Muscle of arm (tissue), 12 donors: Measurements from ENCODE around the gene DEPDC5. TPM values are rescaled to one million over a fixed set of nuclear protein-coding genes. Genes with fewer than 3 reads are reported as not detected.

Experiments
- DNase-seq: peaks from one replicate; pipeline ENCODE4 v3.0.0-alpha.2; 2013
- polyA plus RNA-seq, 12 donors: library from polyadenylated mRNA; unstranded; fragments of 120-200 nt; gene quantifications; one replicate each; pipeline ENCODE4 v1.2.1, GENCODE V29; 2013; ENCODE audit not compliant: insufficient read length in 12 of 12

Gene DEPDC5
- polyA plus RNA-seq, 12 donors = 7.1 to 13.8 (median 9.3) TPM; not detected in 1

DNA sequence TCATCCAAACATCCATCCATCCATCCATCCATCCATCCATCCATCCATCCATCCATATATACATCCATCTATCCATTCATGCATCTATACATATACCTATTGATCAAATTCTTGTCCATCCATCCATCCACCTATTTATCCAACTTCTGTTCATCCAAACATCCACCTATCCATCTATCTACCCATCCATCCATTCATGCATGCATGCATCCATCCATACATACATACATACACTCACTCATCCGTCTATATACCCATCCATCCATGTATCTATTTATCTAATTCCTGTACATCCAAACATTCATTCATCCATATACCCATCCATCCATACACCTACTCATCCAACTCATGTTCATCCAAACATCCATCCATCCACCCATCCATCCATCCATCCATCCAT lies 171.2 kb downstream of the DEPDC5 start:
- DNase-seq = no peak

DNA sequence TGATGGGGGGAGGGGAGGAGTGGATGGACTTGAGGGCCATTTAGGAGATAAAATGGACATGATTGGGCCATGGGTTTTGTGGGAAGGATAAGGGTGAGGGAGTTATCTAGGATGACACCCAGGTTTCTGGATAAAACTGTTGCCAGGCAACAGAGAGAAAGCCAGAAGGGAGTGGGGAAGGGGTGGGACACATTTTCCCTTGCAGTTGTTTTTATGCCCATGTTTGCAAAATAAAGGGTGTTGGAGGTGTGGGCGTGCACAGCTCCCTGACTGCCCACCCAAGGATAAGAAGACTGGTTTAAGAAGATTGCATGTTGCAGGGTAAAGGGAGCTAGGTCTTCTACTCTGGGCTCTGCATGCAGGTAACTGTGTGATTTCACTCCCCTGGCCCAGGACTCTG lies 172.2 kb downstream of the DEPDC5 start:
- DNase-seq = no peak

DNA sequence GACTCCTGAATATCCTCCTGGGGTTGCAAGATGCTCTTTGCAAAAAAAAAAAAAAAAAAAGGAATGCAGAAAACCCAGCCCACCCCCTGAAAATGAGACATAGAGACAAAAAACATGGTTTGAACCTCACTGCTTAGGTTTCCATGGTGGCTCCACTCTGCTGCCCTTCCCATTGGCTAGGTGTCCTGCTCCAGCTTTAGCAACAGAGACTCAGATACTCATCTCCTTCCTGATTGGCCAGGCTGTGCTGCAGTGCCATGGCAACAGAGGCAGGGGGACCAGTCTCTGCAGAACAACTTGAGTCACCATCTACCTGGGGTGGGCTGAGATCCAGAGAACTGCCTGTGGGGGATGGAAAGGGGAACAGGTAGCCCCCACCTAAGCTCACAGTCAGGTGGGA lies 173.2 kb downstream of the DEPDC5 start:
- no peak for DNase-seq

DNA sequence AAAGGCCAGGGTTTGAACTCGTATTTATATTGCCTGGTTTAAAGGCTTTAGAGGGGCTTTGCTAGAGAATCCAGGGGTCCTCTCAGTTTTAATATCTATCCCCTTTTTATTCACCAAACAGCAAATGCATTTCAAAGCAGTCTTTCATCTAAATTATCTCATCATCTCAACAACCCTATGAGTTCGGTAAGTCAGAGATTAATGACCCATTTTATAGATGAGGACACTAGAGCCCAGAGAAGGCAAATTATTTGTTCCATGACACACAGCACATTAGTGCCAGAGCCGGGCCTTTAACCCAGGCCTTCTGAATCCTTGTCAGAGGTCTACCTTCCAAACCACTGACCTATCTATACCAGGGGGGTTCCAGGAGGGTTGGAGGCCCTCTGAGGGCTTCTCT lies 173.7 kb downstream of the DEPDC5 start:
- DNase-seq = no peak

DNA sequence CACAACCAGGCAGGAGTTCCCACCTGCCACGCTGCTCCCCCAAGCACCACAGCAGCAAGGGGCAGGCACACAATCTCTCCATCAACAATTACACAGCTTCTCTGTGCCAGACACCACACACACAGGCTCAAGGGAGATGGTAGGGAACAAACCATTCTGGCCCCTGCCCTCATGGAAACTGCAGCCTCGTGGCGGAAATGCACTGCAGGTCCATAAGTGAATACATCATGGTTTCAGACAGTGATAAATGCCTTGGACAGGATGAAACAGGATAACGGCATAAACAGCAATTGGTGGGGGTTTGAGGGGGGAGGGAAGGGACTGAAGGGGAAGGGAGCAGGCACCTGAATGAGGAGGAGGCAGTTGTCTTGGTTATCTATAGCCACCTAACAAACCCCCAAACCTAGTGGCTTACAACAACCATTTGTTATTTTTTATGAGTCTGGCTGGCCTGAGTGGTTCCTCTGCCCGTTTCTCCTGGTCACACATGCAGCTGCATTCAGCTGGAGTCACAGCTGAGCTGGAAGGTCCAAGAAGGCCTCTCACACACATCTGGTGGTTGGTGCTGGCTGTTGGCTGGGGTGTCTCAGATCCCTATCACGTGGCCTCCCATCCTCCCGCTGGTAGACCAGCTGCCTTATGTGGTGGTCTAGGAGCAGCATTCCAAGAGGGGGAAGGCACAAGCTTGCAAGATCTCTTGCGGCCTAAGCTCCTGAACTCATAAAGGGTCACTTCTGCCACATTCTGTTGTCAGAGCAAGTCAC lies 175.5 kb downstream of the DEPDC5 start:
- peak; percentile 57 for DNase-seq

DNA sequence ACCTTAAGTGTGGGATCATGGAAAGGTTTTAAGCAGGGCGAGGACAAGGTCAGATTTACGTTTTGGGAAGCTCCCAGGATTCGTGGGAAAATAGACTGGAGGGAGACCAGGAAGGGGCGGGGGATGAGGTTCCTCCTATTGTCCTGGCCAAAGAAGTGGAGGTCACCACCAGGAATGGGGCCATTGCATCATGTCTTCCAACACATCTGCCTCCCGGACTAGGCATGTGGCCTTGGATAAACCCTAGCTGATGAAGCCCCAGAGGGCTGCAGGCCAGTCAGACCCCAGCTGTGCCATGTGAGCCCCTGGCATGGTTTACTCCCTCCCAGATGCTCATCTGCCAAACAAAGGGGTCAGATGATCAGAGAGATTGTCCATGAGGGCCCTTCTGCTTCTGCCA lies 179.0 kb downstream of the DEPDC5 start:
- no peak for DNase-seq

DNA sequence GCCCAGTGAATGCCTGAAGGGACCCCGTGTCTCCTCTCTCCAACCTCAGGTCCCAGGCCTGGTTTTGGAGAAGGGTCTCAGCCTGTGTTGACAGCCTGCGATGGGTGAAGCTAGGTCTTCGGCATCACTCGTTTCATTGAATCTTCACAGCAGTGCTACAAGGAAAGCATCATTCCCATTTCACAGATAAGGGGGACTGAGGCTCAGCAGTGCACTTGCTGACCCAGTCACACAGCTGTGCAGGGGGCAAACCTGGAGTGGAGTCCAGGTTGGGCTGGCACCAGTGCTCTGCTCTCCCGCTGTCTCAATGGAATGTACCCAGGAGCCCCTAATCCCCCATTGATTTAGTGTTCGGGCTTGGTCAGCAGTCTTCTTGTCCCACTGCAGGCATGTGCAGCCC lies 179.6 kb downstream of the DEPDC5 start:
- DNase-seq = no peak

DNA sequence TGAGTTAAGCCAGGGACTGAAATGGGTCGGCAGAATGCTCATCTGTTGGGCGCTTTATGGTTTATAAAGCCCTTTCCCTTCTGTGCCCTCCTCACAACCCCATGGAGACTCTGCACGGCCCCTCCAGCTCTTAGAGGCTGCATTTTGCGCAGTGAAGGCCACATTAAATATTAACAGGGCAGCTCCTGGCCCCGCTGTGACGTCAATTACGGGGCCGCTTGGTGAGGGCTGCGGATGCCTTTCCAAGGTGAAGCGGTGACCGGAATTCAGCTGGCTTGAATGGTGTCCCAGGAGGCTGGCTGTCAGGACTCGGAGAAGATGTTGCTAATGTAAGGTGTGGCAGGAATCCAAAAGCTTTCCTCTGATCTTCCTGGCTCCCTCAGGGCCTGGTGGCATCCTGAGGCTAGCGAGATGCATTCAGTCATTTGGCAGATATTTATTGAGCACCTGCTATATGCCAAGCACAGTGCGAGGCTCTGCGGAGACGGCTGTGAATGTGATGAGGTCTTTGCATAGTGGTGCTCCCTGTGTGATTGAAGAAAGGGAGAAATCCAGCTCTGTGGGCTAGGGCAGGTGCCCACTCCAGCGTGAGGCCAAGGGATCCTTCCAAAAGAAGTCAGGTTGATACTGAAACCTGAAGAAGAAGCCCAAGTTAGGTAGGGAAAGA lies 180.1 kb downstream of the DEPDC5 start:
- DNase-seq = no peak

DNA sequence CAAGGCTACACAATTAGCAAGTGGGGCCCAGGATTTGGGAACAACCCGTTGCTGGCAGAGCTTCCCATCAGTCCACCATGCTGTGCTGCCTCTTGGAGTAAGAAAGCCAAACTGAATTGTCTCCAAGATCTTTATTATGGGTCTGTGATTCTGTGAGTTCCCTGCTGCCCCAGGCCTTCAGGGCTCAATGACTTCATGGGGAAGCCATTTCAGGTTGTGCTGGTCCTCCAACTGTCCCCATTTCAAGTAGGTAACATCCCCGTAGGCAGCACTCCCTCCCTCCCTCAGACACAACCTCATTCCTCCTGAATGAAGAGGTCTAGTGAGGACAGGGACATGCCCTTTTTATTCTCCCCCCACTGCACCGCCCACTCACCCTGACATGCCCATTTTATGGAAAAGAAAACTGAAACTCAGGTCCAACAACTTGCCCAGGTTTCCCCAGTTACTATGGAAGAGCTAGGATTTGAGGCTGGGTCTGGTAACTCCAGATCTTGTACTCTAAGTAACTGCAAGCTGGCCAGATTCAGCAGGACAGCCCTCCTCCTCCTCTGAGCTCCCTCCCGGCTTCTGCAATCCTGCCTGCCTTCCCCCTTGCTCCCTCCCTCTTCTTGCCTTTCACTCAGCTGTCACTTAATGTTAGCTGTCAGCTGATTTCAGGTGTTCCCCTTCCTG lies 182.3 kb downstream of the DEPDC5 start:
- DNase-seq = no peak

DNA sequence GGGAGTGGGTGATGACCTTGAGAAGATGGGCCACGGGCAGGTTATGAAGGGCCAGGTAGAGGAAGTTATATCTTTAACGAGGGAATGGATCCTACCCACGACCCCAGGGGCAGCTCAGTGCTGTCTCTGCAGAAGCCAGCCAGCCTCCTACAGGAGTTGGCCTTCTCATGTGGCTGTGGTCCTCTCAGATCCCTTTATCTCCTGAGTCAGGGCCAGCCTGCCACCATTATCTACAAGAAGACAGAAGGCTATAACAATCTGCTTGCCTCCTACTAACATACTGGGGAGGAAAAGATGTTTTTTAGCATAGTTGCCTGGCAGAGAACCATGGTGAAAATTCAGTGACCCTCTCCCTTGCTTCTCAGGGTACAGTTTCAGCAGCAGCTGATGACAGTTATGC lies 183.5 kb downstream of the DEPDC5 start:
- no peak for DNase-seq

DNA sequence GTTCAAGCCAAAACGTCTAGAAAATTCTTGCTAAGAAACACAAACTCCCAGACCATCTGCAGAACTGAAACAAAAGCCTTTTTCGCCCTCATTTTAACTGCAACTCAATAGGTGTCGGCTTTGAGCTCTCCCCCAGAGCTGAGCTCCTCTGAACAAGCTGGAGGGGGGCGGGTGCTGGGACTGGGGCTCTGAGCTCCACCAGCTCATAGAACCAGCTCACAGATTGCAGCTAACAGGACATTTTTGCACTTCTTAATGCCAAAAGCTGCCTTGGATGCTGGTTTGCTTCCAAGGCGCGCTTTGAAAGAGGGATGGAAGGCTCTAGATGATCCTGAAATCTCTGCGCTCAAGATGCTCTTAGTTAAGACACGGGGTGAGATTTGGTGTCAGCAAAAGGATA lies 184.5 kb downstream of the DEPDC5 start:
- DNase-seq = no peak

DNA sequence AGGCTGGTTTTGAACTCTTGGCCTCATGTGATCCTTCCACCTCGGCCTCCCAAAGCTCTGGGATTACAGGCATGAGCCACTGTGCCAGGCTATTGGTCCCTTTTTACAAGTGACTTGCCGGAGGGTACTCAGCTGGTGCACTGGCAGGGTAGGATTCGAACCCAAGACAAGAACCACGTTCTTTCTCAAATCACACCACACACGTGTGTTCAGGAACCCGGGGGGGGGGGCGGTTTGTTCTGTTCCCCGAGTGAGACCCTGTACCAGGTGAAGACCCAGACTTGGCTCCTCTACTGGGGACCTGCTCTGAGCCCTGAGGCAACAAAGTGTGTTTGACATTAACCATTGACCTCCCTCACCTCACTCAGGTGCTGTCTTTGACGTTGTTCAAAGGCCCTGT lies 186.7 kb downstream of the DEPDC5 start:
- no peak for DNase-seq

DNA sequence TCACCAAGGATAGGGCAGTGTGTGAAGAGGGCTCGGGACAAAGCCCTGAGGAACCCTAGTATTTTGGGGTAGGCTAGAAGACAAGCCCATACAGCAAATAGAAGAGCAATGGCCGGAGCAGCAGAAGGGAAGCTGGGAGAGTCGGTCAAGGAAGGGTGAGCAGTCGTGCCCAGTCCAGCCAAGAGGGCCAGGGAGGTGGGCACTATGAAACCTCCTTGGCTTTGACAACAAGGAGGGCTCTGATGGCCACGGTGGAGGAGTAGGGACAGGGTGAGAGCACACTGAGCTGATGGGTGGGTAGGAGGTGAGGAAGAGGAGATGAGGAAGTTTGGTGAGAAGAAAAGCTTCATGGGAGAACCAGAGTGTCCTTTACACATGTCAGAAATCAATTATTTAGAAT lies 188.3 kb downstream of the DEPDC5 start:
- no peak for DNase-seq

DNA sequence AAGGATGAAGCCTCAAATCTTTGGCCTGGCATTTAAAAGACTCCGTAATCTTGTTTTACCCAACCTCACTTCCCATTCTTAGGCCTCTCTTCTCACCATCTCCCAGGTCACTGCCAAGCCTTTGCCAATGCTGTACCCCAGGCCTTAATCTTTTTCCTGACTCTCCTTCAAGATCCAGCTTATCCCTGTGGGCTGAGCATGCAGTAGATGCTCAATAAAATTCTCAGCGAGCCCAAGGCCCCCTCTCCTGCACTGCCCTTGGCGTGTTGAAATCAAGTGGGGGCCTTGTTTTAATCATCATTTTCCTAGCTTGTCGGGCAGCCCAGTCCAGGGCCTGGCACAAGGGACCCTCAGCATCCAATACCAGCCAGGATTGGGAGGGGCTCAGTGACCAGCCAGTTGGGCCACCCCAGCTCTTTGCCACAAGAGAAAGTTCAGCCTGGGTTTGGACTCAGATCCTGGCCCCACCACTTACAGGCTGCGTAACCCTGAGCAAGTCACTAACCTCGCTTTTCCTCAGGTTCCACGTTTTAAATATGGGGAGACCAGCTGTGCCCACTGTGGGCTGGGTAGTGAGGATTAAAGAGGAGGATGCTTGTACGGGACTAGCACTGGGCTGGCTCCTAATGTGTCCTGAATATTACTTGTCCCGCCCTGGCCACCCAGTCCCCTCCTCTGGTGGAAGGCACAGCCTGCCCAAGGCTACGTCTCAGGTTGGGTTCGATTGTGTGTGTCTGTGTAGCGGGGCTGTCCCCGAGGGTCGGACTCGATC lies 189.6 kb downstream of the DEPDC5 start:
- no peak for DNase-seq

DNA sequence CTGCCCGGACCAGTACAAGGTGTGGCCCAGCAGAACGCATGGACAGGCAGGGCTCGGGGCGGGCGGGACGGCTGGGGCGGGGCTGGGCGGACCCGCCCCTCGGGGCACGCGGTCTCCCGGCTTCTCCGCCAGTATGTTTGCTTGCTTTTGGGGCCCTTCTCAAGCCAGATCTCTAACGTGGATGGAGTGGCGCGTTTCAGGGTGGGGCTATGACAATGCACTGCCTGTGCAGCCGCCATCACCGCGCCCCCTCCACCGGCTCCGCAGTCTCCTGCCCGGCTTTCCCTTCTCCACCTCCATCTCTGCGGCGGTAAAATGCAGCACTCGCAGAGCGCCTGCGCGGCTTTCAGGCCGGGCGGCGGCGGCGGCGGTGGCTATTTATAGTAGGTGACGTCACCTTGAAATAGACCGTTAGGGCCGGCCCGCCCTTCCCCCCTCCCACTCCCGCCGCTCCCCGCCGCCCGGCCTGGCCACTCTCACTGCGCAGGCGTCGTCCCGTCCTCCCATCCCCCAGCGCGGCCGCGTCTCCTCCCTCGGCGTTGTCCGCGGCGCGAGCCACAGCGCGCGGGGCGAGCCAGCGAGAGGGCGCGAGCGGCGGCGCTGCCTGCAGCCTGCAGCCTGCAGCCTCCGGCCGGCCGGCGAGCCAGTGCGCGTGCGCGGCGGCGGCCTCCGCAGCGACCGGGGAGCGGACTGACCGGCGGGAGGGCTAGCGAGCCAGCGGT lies 190.3 kb downstream of the DEPDC5 start, which contains the start of gene YWHAH:
YWHAH (plus strand) TSS at position 558 of the 722 bp plus-strand sequence. CDS start 199 bp downstream, outside the sequence.
- DNase-seq = peak; percentile 97

DNA sequence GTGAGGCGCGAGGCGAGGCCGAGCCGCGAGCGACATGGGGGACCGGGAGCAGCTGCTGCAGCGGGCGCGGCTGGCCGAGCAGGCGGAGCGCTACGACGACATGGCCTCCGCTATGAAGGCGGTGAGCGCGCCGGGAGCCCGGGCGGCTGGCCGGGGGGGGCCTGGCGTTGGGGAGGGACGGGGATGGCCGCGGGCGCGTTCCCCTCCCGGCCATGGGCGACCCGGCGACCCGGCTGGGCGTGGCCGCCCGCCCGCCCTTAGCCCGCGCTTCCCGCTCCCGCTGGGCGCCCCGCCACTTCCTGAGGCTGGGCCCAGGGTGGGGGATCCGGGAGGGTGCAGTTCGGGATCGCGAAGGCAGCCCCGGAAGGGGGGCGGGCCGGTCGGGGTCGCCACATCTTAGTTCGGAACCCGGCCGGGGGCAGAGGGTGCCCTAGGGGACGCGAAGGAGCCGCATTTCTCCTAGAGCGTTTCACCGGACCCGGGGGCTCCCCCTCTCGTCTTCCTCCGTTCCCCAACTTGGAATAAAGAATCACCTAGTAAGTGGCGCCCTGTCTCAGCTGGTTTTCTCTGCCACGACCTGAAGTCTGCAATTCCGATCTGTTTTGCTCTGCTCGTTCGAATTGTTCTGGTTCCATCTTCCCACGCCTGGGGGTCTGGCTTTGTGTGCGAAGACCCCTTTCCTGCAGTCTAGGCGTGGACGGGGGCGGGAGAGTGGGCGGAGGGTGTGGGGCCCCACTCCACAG lies 191.1 kb downstream of the DEPDC5 start:
- no peak for DNase-seq

DNA sequence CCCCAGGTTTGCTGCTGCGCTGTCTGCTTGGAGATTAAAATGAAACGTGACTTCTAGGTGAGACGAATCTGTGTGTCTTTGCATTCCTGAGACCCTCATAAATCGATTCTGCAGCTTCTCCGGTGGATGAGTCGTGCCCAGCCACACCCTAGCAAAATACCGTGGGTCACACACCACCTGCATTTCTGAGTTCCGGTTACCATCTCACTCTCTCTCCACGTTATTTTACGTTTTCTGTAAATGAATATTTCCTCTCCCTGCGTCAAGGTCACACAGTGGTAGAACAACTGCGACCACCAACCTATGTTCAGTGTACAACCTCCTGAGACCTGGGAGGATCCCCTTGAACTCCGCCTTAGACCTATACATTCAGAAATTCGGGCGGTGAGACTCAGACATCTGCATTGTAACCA lies 191.6 kb downstream of the DEPDC5 start:
- DNase-seq = no peak

DNA sequence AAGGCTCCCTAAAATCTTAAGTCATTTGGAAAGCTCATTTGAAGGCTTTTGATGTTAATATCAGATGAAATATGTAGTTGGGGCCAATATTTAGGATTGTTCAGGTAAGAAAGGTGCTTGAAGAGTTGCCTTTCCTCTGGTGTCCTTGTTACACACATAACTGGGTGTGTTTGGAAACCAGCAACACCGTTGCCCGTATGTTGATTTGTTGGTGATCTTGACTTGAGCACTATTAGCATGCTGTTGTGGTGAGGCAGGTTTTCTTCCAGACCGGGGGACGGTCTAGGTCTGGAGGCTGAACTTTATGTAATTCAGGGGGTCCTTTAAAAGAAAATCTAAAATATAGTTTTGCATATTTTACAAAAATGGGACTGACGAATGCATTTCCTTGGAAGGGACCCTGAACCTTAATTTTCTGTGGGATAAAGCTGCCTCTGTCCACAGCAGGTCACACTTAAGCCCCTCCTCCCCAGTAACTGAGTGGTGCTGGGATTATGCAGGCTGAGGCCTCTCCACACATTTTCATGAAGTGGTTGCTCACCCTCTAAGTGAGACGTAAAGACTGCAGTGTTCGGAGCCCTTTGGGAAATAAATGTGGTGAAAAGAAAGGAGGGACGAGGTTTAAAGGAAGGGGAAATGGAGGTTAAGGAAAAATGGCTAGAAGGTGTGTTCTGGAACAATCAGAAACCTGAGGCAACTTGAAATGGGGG lies 192.3 kb downstream of the DEPDC5 start:
- DNase-seq = no peak

DNA sequence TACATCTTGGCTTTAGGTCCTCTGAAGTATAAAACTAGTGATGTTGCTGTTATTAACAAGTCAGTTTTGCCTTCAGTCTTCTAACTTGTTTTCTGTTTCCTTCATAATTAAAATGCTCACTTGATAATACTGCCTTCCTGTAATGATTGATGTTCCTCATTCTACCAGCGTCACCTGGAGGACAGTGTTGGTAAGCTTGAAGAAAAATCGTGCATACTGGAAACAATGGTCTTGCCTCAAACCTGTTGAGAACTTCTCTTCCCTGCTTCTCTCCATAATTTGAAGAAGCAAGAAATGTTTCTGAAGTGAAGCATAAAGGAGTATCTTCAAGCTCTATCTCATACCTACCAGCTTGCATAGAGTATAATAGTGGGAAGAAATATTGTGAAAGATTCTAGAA lies 193.5 kb downstream of the DEPDC5 start:
- DNase-seq = no peak

DNA sequence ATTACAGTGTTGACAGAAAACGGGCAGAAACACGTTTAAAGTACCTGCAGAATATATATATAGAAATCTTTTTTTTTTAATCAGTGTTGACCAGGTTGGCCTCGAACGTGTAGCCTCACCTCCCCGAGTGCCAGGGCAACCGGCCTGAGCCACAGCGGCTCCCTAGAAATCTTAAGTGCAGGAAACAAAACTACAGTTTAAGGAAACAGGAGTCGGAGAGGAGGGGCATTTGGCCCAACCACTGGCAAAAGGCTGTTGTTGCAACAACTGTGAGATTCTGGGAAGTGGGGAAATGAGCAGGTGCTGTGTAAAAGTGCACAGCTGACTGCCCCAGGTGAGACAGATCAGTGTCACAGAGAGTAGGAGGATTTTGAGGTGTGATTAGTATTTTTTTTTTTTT lies 194.2 kb downstream of the DEPDC5 start:
- DNase-seq = no peak
